GM06990 (cell line): ENCODE data around the gene MOCOS.

Experiments used
- DNase-seq: peaks from one replicate; pipeline ENCODE4 v3.0.0-alpha.2; 2011; ENCODE audit not compliant: insufficient read length; ENCODE audit errors: extremely low read depth
- H3K27me3 ChIP-seq: replicated peaks from 2 replicates; pipeline ENCODE4 v1.6.0; 2011; ENCODE audit warnings: low read length; ENCODE audit not compliant: control insufficient read depth, insufficient read depth
- H3K36me3 ChIP-seq: 2 replicates; pipeline ENCODE4 v1.5.1; 2011; ENCODE audit warnings: low read length; ENCODE audit not compliant: control insufficient read depth, insufficient read depth
- H3K4me3 ChIP-seq: replicated peaks from 2 replicates; pipeline ENCODE4 v1.5.1; 2011; ENCODE audit warnings: low read depth, mild to moderate bottlenecking, control low read depth, low read length
- CTCF ChIP-seq: IDR thresholded peaks from 2 replicates; pipeline ENCODE4 v1.5.1; 2011; ENCODE audit warnings: low read length, control low read depth, mild to moderate bottlenecking, inconsistent platforms; ENCODE audit not compliant: insufficient read depth, poor library complexity, severe bottlenecking

Gene MOCOS

GRCh38 chr18:36185157-36185556 lies 2.1 kb upstream of the MOCOS start:
- Histone ChIP-seq H3K36me3 (no peaks in the 10 kb centered on the region), H3K27me3 (no peaks in the 10 kb centered on the region), H3K4me3 (no peak overlapping the region)
- DNase-seq = no peak
- TF ChIP-seq CTCF = no peak

GRCh38 chr18:36185901-36186460 lies 1.3 kb upstream of the MOCOS start:
- DNase-seq = no peak
- Histone ChIP-seq H3K36me3 (no peaks in the 10 kb centered on the region), H3K4me3 (no peak overlapping the region), H3K27me3 (no peaks in the 10 kb centered on the region)
- no peak for TF ChIP-seq CTCF

- TF ChIP-seq CTCF = no peak
- H3K4me3 ChIP-seq = peak overlapping the region; percentile 65
- no peaks in the 10 kb centered on the region for H3K27me3 ChIP-seq
- no peaks in the 10 kb centered on the region for H3K36me3 ChIP-seq
- DNase-seq = peak; percentile 20
Observed at GRCh38 chr18:36186461-36187192, 670 bp upstream of the MOCOS start.

GRCh38 chr18:36187826-36188721 lies 777 bp downstream of the MOCOS start:
- no peaks in the 10 kb centered on the region for H3K27me3 ChIP-seq
- no peaks in the 10 kb centered on the region for H3K36me3 ChIP-seq
- H3K4me3 ChIP-seq = peak overlapping the region; percentile 65
- DNase-seq = no peak
- TF ChIP-seq CTCF = no peak

- H3K27me3 ChIP-seq = no peaks in the 10 kb centered on the region
Observed at GRCh38 chr18:36188916-36189315, 1.6 kb downstream of the MOCOS start.

More at GRCh38 chr18:36188916-36189315, 1.6 kb downstream of the MOCOS start:
- TF ChIP-seq CTCF = peak; percentile 9
- Histone ChIP-seq H3K4me3 (peak overlapping the region; percentile 65), H3K36me3 (no peaks in the 10 kb centered on the region)
- no peak for DNase-seq
